ENCODE data around the gene NXPH4.

The NXPH4 gene

GRCh38 chr12:57216014-57216911, at the start of gene NXPH4:
Gene NXPH4, plus strand, starts transcription at chr12:57216794. Its CDS starts 176 bp downstream, at chr12:57216970.
- peak in 1 of 2 donors; percentile 33 for DNase-seq (ENCODE audit: low read depth in 2 of 2)

GRCh38 chr12:57166971-57167371, 49.6 kb upstream of the NXPH4 start:
- no peak for DNase-seq (ENCODE audit: low read depth in 2 of 2)

DNA sequence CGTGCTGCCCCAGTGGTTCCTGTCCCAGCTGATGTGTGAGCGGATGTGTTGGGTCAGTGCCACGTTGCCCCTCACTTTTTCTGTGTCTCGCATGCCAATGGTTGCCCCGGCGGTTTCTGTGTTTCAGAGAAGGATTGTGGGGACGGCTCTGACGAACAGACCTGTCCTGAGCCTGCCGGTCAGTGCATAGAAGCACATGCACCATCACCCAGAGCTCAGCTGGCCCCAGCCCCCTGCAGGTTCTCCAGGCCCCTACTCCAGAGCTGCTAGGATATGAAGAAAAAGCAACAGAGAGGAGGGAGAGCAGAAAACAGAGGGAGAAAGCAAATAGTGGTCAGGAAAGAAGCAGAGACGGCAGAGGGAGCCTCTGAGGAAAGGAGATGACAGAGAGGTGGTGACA, 48.5 kb upstream of the NXPH4 start:
- DNase-seq (ENCODE audit: low read depth in 2 of 2) = no peak

DNA sequence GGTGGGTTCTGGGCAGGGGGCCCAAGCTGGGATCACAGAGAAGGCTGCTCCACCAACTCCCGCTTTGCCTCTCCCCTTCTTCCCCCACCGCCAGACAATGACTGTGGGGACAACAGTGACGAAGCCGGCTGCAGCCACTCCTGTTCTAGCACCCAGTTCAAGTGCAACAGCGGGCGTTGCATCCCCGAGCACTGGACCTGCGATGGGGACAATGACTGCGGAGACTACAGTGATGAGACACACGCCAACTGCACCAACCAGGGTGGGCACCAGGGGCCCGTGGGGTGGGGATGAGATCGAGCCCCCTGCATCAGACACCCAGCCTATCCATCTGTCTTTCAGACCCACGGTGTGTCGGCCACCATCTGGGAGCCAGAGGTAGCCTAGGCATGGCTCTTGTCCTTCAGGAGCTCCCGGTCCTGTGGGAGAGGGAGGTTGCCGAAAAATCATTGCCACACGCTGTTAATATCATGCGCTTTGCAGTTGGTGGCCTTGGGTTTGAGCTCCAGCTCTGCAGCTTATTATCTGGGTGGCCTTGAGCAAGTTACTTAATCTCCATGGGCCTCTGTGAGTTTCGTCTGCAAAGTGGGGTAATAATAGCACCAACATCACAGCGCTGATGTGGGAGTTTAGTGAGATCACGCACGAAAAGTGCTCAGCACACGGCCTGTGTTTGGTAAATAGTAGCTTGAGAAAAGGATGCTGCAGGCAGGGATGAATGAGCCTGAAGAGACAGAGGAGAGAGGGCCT, 47.4 kb upstream of the NXPH4 start:
- no peak for DNase-seq (ENCODE audit: low read depth in 2 of 2)

- no peak for DNase-seq (ENCODE audit: low read depth in 2 of 2)
These were observed 46.6 kb upstream of the NXPH4 start for GRCh38 chr12:57169969-57170368.

DNA sequence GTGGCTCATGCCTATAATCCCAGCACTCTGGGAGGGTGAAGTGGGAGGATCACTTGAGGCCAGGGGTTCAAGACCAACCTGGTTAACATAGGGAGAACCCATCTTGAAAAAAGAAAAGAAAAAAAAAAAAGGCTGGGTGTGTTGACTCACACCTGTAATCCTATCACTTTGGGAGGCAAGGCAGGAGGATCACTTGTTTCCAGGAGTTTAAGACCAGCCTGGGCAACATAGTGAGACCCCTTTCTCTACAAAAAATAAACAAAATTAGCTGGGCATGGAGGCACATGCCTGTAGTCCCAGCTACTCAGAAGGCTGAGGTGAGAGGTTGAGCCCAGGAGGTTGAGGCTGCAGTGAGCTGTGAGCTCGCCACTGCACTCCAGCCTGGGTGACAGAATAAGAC, 46.2 kb upstream of the NXPH4 start:
- no peak for DNase-seq (ENCODE audit: low read depth in 2 of 2)

DNA sequence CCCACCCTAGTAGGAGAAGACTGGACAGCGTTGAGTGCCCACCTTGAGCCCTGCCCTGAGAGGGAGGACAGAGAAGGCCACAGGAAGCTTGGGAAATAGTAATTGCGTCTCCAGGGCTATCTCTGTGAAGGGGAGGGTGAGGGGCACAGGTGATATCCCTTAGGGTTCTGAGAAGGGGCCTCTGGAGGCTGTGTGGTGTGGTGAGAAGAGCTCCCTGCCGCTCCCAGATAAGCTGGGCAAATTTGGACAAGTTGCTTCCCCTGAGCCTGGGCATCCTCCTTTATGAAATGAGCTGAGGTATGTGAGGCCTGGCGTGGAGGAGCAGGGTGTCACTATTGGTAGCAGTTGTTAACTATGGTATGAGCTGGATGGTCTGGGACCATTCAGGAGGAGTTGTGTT, 45.7 kb upstream of the NXPH4 start:
- no peak for DNase-seq (ENCODE audit: low read depth in 2 of 2)

DNA sequence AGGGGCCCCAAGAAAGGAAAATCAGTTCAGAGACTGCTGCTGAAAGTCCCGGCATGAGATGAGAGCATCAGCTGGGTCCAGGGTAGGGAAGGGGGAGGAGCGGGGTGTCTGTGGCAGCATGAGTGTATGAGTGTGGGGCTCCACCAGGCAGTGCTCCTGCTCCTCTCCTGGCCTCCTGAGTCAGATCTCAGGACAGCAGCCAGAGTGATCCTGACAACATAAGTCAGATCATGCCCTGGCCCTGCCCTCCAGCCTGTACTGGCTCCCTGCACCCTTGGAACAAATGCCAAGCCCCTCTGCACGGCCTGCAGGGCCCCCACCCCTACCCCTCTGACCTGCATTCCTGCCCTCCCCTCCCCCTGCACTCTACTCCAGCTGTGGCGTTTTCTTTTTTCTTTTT, 44.9 kb upstream of the NXPH4 start:
- DNase-seq (ENCODE audit: low read depth in 2 of 2) = no peak

DNA sequence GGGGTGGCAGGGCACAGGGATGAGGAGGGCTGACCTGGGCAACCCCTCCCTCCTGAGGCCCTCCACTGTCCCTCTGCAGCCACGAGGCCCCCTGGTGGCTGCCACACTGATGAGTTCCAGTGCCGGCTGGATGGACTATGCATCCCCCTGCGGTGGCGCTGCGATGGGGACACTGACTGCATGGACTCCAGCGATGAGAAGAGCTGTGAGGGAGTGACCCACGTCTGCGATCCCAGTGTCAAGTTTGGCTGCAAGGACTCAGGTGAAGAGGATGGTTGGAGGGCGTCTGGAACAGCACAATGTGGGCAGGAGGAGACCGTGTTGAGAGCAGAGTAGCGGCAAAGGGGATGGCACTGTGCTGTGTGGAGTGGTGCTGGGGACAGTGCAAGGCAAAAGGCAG, 43.5 kb upstream of the NXPH4 start:
- no peak for DNase-seq (ENCODE audit: low read depth in 2 of 2)

- DNase-seq (ENCODE audit: low read depth in 2 of 2) = no peak
These were observed 42.9 kb upstream of the NXPH4 start for GRCh38 chr12:57173683-57174082.

GRCh38 chr12:57175428-57176138, 41.0 kb upstream of the NXPH4 start:
- peak in 1 of 2 donors; percentile 14 for DNase-seq (ENCODE audit: low read depth in 2 of 2)

DNA sequence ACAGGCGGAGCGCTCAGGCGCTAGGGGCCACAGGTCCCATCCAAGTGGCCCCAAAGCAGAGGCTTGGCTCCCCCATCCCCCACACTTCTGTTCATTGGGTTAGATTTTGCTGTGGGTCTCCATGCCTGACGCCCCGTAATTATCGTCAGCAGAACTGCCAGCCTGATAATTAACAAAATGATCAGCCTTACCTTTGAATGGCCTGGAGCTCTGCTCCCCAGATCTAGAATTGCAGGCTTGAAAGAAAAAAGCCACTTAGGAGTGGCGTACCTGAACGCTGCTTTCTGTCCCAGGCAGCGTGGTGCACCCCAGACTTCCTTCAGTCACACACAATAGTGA, 40.5 kb upstream of the NXPH4 start:
- no peak for DNase-seq (ENCODE audit: low read depth in 2 of 2)

DNA sequence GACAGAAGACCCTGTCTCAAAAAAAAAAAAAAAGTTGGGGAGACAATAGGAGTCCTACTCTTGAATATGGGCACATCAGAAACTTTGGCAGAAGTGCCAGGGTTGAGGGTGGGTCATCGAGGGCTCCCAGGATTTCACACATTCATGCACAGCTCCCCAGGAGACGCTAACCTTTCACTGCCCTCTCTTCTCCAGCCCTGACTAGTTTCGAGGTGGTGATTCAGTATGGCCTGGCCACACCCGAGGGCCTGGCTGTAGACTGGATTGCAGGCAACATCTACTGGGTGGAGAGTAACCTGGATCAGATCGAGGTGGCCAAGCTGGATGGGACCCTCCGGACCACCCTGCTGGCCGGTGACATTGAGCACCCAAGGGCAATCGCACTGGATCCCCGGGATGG, 39.7 kb upstream of the NXPH4 start:
- no peak for DNase-seq (ENCODE audit: low read depth in 2 of 2)

DNA sequence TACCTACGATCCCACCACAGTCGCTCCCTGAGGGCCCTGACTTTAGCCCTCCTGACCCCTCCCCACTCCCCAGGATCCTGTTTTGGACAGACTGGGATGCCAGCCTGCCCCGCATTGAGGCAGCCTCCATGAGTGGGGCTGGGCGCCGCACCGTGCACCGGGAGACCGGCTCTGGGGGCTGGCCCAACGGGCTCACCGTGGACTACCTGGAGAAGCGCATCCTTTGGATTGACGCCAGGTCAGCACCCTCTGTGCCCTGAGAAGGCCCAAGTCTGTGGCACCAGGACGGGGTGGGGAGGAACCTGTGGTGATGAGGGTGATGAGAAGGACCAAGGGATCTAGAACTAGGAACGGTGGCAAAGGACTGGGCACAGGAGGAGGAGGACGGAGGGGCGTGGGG, 39.2 kb upstream of the NXPH4 start:
- DNase-seq (ENCODE audit: low read depth in 2 of 2) = no peak

DNA sequence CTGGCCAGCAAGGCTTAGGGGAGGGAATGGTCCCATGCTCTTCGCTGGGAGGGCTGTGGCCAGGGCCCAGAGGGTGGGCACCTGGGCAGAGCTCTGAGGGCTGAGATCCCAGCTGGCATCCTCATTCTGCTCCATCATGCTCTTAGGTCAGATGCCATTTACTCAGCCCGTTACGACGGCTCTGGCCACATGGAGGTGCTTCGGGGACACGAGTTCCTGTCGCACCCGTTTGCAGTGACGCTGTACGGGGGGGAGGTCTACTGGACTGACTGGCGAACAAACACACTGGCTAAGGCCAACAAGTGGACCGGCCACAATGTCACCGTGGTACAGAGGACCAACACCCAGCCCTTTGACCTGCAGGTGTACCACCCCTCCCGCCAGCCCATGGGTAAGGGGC, 38.4 kb upstream of the NXPH4 start:
- no peak for DNase-seq (ENCODE audit: low read depth in 2 of 2)

DNA sequence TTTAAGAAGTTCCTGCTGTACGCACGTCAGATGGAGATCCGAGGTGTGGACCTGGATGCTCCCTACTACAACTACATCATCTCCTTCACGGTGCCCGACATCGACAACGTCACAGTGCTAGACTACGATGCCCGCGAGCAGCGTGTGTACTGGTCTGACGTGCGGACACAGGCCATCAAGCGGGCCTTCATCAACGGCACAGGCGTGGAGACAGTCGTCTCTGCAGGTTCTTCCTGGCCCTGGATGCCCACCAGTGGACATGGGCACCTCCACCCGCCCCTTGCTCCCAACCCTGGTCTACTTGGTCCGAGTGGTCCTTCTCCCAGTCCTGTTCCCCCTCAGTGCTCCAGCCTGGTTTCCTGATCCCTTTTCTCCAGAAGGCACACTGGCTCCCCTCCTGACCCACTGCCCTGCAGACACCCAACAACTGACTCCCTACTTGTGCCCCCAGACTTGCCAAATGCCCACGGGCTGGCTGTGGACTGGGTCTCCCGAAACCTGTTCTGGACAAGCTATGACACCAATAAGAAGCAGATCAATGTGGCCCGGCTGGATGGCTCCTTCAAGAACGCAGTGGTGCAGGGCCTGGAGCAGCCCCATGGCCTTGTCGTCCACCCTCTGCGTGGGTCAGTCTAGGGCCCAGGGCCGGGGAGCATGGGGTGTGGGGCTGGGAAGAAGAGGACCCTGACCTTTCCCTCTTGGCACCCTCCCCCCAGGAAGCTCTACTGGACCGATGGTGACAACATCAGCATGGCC, 37.1 kb upstream of the NXPH4 start:
- DNase-seq (ENCODE audit: low read depth in 2 of 2) = no peak

DNA sequence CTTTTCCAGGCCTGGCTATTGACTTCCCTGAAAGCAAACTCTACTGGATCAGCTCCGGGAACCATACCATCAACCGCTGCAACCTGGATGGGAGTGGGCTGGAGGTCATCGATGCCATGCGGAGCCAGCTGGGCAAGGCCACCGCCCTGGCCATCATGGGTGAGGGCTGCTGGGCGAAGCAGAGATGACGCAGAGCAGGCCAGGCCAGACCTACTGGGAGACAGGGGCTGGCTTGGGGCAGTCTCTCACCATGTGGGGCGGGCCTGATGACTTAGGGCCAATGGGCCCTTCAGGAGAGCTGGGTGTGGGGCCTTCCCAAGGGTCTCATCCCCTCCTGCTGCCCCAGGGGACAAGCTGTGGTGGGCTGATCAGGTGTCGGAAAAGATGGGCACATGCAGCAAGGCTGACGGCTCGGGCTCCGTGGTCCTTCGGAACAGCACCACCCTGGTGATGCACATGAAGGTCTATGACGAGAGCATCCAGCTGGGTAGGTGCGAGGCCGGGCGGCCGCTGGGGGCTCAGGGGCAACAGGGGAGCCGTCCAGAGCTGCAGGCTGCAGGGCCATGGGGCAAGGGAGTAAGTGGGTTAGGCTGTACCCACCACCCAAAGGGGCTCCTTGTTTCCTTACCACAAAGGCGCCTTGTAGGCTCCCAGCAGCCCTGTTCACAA, 36.1 kb upstream of the NXPH4 start:
- DNase-seq (ENCODE audit: low read depth in 2 of 2) = no peak

DNA sequence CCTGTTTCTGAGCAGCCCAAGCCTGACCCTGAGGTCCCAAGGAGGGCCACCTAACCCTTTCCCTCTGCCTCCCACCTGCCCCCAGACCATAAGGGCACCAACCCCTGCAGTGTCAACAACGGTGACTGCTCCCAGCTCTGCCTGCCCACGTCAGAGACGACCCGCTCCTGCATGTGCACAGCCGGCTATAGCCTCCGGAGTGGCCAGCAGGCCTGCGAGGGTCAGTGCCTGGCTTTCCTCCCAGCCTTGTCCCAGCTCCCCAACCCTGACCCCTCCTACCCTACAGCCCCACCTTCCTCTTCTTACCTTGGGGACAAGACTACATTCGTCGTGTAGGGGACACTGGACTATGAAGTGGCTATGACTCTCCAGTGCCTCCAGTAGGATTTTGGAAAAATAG, 35.5 kb upstream of the NXPH4 start:
- no peak for DNase-seq (ENCODE audit: low read depth in 2 of 2)

DNA sequence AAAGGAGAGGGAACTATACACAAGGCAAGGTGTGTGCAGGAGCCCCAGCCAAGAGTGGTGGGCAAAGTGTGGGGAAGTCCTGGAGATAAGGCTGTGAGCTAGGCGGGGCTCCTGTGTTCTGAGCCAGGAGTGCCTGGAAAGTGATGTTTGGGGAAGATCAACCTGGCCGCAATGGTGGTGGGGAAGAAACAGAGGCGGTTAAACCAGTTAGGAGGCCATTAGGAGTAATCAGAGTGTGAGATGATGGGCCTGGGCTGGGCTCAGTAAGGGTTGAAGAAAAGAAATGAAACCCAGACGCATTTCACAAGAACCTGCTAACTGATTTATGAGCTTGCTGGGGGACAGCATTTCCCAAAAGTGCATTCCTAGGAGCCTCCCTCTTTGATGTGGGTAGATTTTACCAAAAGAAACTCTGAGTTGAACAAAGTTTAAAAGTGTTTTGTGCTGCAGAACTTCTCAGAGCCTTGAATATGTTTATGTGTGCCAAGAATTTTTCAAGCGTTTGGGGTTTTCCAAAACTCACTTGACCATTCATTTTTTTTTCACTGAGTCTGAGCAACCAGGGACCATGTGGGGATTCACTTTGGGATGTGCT, 34.9 kb upstream of the NXPH4 start:
- no peak for DNase-seq (ENCODE audit: low read depth in 2 of 2)

DNA sequence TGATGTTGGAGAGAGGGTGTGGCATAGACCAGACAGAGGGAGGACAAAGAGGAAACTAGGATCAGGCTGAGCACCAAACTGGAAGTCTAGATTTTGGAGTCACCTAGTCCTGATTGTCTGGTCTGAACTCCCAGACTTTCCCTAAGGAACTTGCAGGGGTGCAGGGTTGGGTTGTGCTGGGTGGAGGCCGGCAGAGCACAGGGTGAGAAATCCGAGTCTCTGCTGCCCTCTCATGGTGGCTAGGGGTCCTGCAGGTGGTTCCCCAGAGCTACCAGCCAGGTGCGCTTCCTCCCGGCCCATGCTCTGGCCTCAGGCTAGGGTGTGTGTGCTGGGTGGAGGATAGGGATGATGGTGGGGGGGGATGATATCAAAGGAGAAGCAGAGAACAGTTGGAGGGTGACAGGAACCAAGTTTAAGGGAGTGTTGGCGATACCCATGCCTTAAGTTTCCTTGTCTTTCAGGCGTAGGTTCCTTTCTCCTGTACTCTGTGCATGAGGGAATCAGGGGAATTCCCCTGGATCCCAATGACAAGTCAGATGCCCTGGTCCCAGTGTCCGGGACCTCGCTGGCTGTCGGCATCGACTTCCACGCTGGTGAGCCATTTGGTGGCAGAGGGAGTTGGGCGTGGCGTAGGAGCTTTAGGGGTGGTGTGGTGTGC, 33.5 kb upstream of the NXPH4 start:
- peak; percentile 53 to 62 for DNase-seq (ENCODE audit: low read depth in 2 of 2)

Data from activated CD8-positive, alpha-beta memory T cell treated with anti-CD3 and anti-CD28 coated beads for 4 hours (primary cell).